Measurements from ENCODE around the gene KIF7. TPM values are rescaled to one million over a fixed set of nuclear protein-coding genes. Genes with fewer than 3 reads are reported as not detected.

KIF7 gene
- polyA plus RNA-seq, 1 donor from 2014 or later = 5.2 TPM

GRCh38 chr15:89628806-89629715 is 26.2 kb downstream of the KIF7 start:
- H3K9me3 ChIP-seq (ENCODE audit: low read length) = no peaks in the 10 kb centered on the region
- no peaks in the 10 kb centered on the region for H3K27me3 ChIP-seq (ENCODE audit: insufficient read depth, low read depth, low read length)
- no peaks in the 10 kb centered on the region for H3K9me2 ChIP-seq (ENCODE audit: insufficient read depth, low read length)
- H3K4me3 ChIP-seq (ENCODE audit: low read length) = no peak overlapping the region
- H2AFZ ChIP-seq (ENCODE audit: low read depth, low read length) = no peak overlapping the region
- H3K9ac ChIP-seq (ENCODE audit: low read length) = no peak overlapping the region
- H3K36me3 ChIP-seq (ENCODE audit: insufficient read depth, low read length) = peaks cover 8% of the 10 kb centered on the region
- H4K20me1 ChIP-seq (ENCODE audit: insufficient read depth) = no peaks in the 10 kb centered on the region
- H3K79me2 ChIP-seq (replicated peaks; ENCODE audit: insufficient read depth, low read length) = no peaks in the 10 kb centered on the region
- H3K4me2 ChIP-seq (ENCODE audit: low read length) = no peak overlapping the region
- H3F3A ChIP-seq (ENCODE audit: insufficient read depth, low read length, poor library complexity, severe bottlenecking) = no peaks in the 10 kb centered on the region
- no peak for TF ChIP-seq RAD21 (conservative IDR thresholded peaks at IDR 0.05)
- no peak for TF ChIP-seq REST (IDR thresholded peaks at IDR 0.05; ENCODE audit: borderline replicate concordance)
- TF ChIP-seq TAF1 (IDR thresholded peaks at IDR 0.05; ENCODE audit: low read depth) = no peak
- no peak for TF ChIP-seq CTCF (IDR thresholded peaks at IDR 0.05; ENCODE audit: poor library complexity, severe bottlenecking)
- TF ChIP-seq EP300 (conservative IDR thresholded peaks at IDR 0.05; ENCODE audit: poor library complexity, severe bottlenecking) = no peak
- no peak for TF ChIP-seq POLR2AphosphoS5 (IDR thresholded peaks at IDR 0.05)
- TF ChIP-seq SMC3 (conservative IDR thresholded peaks at IDR 0.05; ENCODE audit: poor library complexity) = no peak
- no peak for TF ChIP-seq EZH2 (IDR thresholded peaks at IDR 0.05; ENCODE audit: borderline replicate concordance, insufficient read depth, low read length, poor library complexity, severe bottlenecking)
- no peak for TF ChIP-seq MXI1 (conservative IDR thresholded peaks at IDR 0.05; ENCODE audit: poor library complexity, severe bottlenecking)
- H3K27ac ChIP-seq (ENCODE audit: low read length) = no peak overlapping the region

GRCh38 chr15:89628301-89628700 is 27.0 kb downstream of the KIF7 start:
- Histone ChIP-seq H3K27me3 (ENCODE audit: insufficient read depth, low read depth, low read length) (no peaks in the 10 kb centered on the region), H3K27ac (ENCODE audit: low read length) (no peak overlapping the region), H3K9ac (ENCODE audit: low read length) (no peak overlapping the region), H3K9me2 (ENCODE audit: insufficient read depth, low read length) (no peaks in the 10 kb centered on the region), H3K4me2 (ENCODE audit: low read length) (no peak overlapping the region), H2AFZ (ENCODE audit: low read depth, low read length) (no peak overlapping the region), H4K20me1 (ENCODE audit: insufficient read depth) (no peaks in the 10 kb centered on the region), H3K9me3 (ENCODE audit: low read length) (no peaks in the 10 kb centered on the region), H3K4me3 (ENCODE audit: low read length) (no peak overlapping the region), H3K79me2 (replicated peaks; ENCODE audit: insufficient read depth, low read length) (no peaks in the 10 kb centered on the region), H3K36me3 (ENCODE audit: insufficient read depth, low read length) (peaks cover 3% of the 10 kb centered on the region), H3F3A (ENCODE audit: insufficient read depth, low read length, poor library complexity, severe bottlenecking) (no peaks in the 10 kb centered on the region)
- no peak for TF ChIP-seq POLR2AphosphoS5 (IDR thresholded peaks at IDR 0.05)
- TF ChIP-seq CTCF (IDR thresholded peaks at IDR 0.05; ENCODE audit: poor library complexity, severe bottlenecking) = no peak
- no peak for TF ChIP-seq RAD21 (conservative IDR thresholded peaks at IDR 0.05)
- TF ChIP-seq EZH2 (IDR thresholded peaks at IDR 0.05; ENCODE audit: borderline replicate concordance, insufficient read depth, low read length, poor library complexity, severe bottlenecking) = no peak
- no peak for TF ChIP-seq REST (IDR thresholded peaks at IDR 0.05; ENCODE audit: borderline replicate concordance)
- no peak for TF ChIP-seq EP300 (conservative IDR thresholded peaks at IDR 0.05; ENCODE audit: poor library complexity, severe bottlenecking)
- TF ChIP-seq MXI1 (conservative IDR thresholded peaks at IDR 0.05; ENCODE audit: poor library complexity, severe bottlenecking) = no peak
- no peak for TF ChIP-seq TAF1 (IDR thresholded peaks at IDR 0.05; ENCODE audit: low read depth)
- TF ChIP-seq SMC3 (conservative IDR thresholded peaks at IDR 0.05; ENCODE audit: poor library complexity) = no peak
